Fibroblast of lung (primary cell): ENCODE measurements around the gene USP6NL.

Experiments
- EZH2 ChIP-seq: IDR thresholded peaks from 2 replicates; pipeline ENCODE4 v1.5.1; 2012; ENCODE audit warnings: low read length, control low read depth, mild to moderate bottlenecking; ENCODE audit errors: missing control alignments
- TF ChIP-seq, protein P1 (sequence below), 2 donors: IDR thresholded peaks in 1 of 2; conservative IDR thresholded peaks in 1 of 2; 1 replicate in 1 of 2; 2 replicates in 1 of 2; pipeline ENCODE4 v1.5.1; 2011 to 2012; ENCODE audit warnings: low read length in 2 of 2, control low read depth in 1 of 2, inconsistent platforms in 1 of 2, low read depth in 1 of 2, mild to moderate bottlenecking in 1 of 2

GRCh38 chr10:11643039-11643438 is 31.6 kb upstream of the USP6NL start:
- TF ChIP-seq, protein P1, sequence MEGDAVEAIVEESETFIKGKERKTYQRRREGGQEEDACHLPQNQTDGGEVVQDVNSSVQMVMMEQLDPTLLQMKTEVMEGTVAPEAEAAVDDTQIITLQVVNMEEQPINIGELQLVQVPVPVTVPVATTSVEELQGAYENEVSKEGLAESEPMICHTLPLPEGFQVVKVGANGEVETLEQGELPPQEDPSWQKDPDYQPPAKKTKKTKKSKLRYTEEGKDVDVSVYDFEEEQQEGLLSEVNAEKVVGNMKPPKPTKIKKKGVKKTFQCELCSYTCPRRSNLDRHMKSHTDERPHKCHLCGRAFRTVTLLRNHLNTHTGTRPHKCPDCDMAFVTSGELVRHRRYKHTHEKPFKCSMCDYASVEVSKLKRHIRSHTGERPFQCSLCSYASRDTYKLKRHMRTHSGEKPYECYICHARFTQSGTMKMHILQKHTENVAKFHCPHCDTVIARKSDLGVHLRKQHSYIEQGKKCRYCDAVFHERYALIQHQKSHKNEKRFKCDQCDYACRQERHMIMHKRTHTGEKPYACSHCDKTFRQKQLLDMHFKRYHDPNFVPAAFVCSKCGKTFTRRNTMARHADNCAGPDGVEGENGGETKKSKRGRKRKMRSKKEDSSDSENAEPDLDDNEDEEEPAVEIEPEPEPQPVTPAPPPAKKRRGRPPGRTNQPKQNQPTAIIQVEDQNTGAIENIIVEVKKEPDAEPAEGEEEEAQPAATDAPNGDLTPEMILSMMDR (conservative IDR thresholded peaks at IDR 0.05 in 1 of 2, IDR thresholded peaks at IDR 0.05 in 1 of 2; ENCODE audit: low read depth in 1 of 2, low read length in 2 of 2): no peak
- TF ChIP-seq EZH2: no peak
